WERI-Rb-1 (cell line): ENCODE results near the gene KRT28.

Experiments
- DNase-seq: peaks from one replicate; pipeline ENCODE4 v3.0.0-alpha.2; 2020
- H3K27ac ChIP-seq: fragments of 250-450 bp; sonication (Bioruptor Pico); 2 replicates; pipeline ENCODE4 v1.5.1; 2020; ENCODE audit warnings: mild to moderate bottlenecking, moderate library complexity
- H3K27me3 ChIP-seq: fragments of 250-450 bp; sonication (Bioruptor Pico); 2 replicates; pipeline ENCODE4 v1.5.1; 2021; ENCODE audit warnings: mild to moderate bottlenecking, low read depth, moderate library complexity; ENCODE audit not compliant: insufficient read depth, severe bottlenecking
- H3K36me3 ChIP-seq: fragments of 250-450 bp; sonication (Bioruptor Pico); 2 replicates; pipeline ENCODE4 v1.5.1; 2020; ENCODE audit warnings: mild to moderate bottlenecking, moderate library complexity
- H3K4me3 ChIP-seq: 2 replicates; pipeline ENCODE4 v1.5.1; 2011; ENCODE audit warnings: low read depth, mild to moderate bottlenecking, control low read depth, low read length
- H3K9me3 ChIP-seq: fragments of 250-450 bp; sonication (Bioruptor Pico); 2 replicates; pipeline ENCODE4 v1.5.1; 2021; ENCODE audit warnings: mild to moderate bottlenecking, moderate library complexity; ENCODE audit not compliant: severe bottlenecking
- CTCF ChIP-seq: IDR thresholded peaks from 2 replicates; pipeline ENCODE4 v1.5.1; 2011; ENCODE audit warnings: low read depth, mild to moderate bottlenecking, control low read depth, inconsistent platforms, low read length

Gene KRT28

GRCh38 chr17:40782450-40782849 is 17.3 kb downstream of the KRT28 start, which contains the start of gene KRT27:
Gene KRT27 (minus strand): TSS chr17:40782550. CDS start chr17:40782493, 57 bp downstream.
- no peak for TF ChIP-seq CTCF
- H3K27ac ChIP-seq, result no peak within 1 kb of the TSS

GRCh38 chr17:40779181-40779909 is 20.4 kb downstream of the KRT28 start:
- peaks cover 98% of the 10 kb centered on the region for H3K27me3 ChIP-seq
- no peak overlapping the region for H3K27ac ChIP-seq
- no peak for DNase-seq
- H3K4me3 ChIP-seq, result no peak overlapping the region
- no peaks in the 10 kb centered on the region for H3K36me3 ChIP-seq
- no peak for TF ChIP-seq CTCF
- H3K9me3 ChIP-seq, result peaks cover 11% of the 10 kb centered on the region

More at GRCh38 chr17:40782450-40782849, 17.3 kb downstream of the KRT28 start, which contains the start of gene KRT27:
- Histone ChIP-seq H3K4me3 (no peak within 1 kb of the TSS), H3K9me3 (peaks cover 15% of the 10 kb centered on the region), H3K27me3 (peaks cover 96% of the 10 kb centered on the region), H3K36me3 (no peaks in the 10 kb centered on the region)
- no peak for DNase-seq

- no peak overlapping the region for H3K4me3 ChIP-seq
- no peaks in the 10 kb centered on the region for H3K36me3 ChIP-seq
- TF ChIP-seq CTCF, result no peak
- H3K9me3 ChIP-seq, result peaks cover 11% of the 10 kb centered on the region
- no peak overlapping the region for H3K27ac ChIP-seq
- DNase-seq, result no peak
- H3K27me3 ChIP-seq, result peaks cover 98% of the 10 kb centered on the region
Measured at GRCh38 chr17:40778461-40778860, 21.3 kb downstream of the KRT28 start.

- peaks cover 11% of the 10 kb centered on the region for H3K9me3 ChIP-seq
- peaks cover 98% of the 10 kb centered on the region for H3K27me3 ChIP-seq
- H3K27ac ChIP-seq, result no peak overlapping the region
- no peaks in the 10 kb centered on the region for H3K36me3 ChIP-seq
- H3K4me3 ChIP-seq, result no peak overlapping the region
- DNase-seq, result no peak
- TF ChIP-seq CTCF, result no peak
Measured at GRCh38 chr17:40777971-40778370, 21.8 kb downstream of the KRT28 start.

GRCh38 chr17:40777459-40777858 is 22.3 kb downstream of the KRT28 start:
- no peak overlapping the region for H3K4me3 ChIP-seq
- H3K27ac ChIP-seq, result no peak overlapping the region
- H3K27me3 ChIP-seq, result peaks cover 98% of the 10 kb centered on the region
- no peaks in the 10 kb centered on the region for H3K36me3 ChIP-seq
- H3K9me3 ChIP-seq, result peaks cover 11% of the 10 kb centered on the region
- TF ChIP-seq CTCF, result no peak
- no peak for DNase-seq

GRCh38 chr17:40775945-40776344 is 23.8 kb downstream of the KRT28 start:
- Histone ChIP-seq H3K36me3 (no peaks in the 10 kb centered on the region), H3K4me3 (no peak overlapping the region), H3K27ac (no peak overlapping the region), H3K9me3 (peaks cover 11% of the 10 kb centered on the region), H3K27me3 (peaks cover 98% of the 10 kb centered on the region)
- TF ChIP-seq CTCF, result no peak
- no peak for DNase-seq
